ENCODE results near the gene ZNF385B.
"Not testable (repeated sequence)": the region's sequence is repeated elsewhere in the genome, so short reads cannot be mapped to it uniquely, and the experiment has no call there.

DNA sequence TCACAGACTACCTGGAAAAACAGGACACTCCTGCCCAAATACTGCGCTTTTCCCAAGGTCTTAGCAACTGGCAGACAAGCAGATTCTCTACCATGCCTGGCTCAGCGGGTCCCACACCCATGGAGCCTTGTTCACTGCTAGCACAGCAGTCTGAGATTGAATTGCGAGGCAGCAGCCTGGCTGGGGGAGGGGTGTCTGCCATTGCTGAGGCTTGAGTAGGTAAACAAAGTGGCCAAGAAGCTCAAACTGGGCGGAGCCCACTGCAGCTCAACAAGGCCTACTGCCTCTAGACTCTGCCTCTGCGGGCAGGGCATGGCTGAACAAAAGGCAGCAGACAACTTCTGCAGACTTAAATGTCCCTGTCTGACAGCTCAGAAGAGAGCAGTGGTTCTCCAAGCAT lies 231.6 kb downstream of the ZNF385B start:
- TF ChIP-seq, protein P1, sequence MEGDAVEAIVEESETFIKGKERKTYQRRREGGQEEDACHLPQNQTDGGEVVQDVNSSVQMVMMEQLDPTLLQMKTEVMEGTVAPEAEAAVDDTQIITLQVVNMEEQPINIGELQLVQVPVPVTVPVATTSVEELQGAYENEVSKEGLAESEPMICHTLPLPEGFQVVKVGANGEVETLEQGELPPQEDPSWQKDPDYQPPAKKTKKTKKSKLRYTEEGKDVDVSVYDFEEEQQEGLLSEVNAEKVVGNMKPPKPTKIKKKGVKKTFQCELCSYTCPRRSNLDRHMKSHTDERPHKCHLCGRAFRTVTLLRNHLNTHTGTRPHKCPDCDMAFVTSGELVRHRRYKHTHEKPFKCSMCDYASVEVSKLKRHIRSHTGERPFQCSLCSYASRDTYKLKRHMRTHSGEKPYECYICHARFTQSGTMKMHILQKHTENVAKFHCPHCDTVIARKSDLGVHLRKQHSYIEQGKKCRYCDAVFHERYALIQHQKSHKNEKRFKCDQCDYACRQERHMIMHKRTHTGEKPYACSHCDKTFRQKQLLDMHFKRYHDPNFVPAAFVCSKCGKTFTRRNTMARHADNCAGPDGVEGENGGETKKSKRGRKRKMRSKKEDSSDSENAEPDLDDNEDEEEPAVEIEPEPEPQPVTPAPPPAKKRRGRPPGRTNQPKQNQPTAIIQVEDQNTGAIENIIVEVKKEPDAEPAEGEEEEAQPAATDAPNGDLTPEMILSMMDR (IDR thresholded peaks at IDR 0.05): not testable (repeated sequence)
- not testable (repeated sequence) for TF ChIP-seq POLR2AphosphoS5, TCF7L2 (IDR thresholded peaks at IDR 0.05; ENCODE audit: low read depth, low read length)

Measured in Panc1 (cell line).